Measurements from ENCODE around the gene SDCBP2. TPM values are rescaled to one million over a fixed set of nuclear protein-coding genes. Genes with fewer than 3 reads are reported as not detected.

SDCBP2 gene
- total and polyA plus RNA-seq, 2 of the 13 experiments (the other 11 are each of a cell fraction or from before 2014, with no cell fraction given) = 1.2 to 2.4 TPM

- no peak for FAIRE-seq
- DNase-seq (ENCODE audit: low spot score) = no peak
- 98% methylated on average over 4 of the region's 4 CpGs for WGBS (ENCODE audit: low lambda C conversion rate)
- Histone ChIP-seq H3K79me2 (ENCODE audit: insufficient read depth, low read length) (no peaks in the 10 kb centered on the region), H3K9me3 (ENCODE audit: low read length) (no peaks in the 10 kb centered on the region), H3K36me3 (replicated peaks in 1 of 2; ENCODE audit: control insufficient read depth in 1 of 2, insufficient read depth in 2 of 2, low read length in 2 of 2) (peaks cover under 1 to 2% of the 10 kb centered on the region in 2 experiments; a peak in 2 of 5 replicates), H3K27ac (ENCODE audit: extremely low read length, insufficient read depth, low read length) (no peak overlapping the region), H3K4me1 (ENCODE audit: insufficient read depth, low read length) (peaks cover 14% of the 10 kb centered on the region), H3K4me3 (replicated peaks in 1 of 3; ENCODE audit: insufficient read depth in 1 of 3, low read depth in 2 of 3, low read length in 3 of 3) (no peak overlapping the region), H2AFZ (ENCODE audit: low read length) (no peak overlapping the region), H3K9ac (ENCODE audit: insufficient read depth, low read depth, low read length) (no peak overlapping the region), H3K4me2 (ENCODE audit: low read depth, low read length) (no peak overlapping the region), H3K27me3 (ENCODE audit: control insufficient read depth in 1 of 2, insufficient read depth in 2 of 2, low read length in 2 of 2) (no peaks in the 10 kb centered on the region), H4K20me1 (ENCODE audit: insufficient read depth, low read length) (no peaks in the 10 kb centered on the region; the same call in 1 of the 2 replicates)
- BruUV-seq (replicated peaks) = no TSS peak
- intact Hi-C loops (cut with micrococcal nuclease; ENCODE audit: unreplicated experiment) (no loop called here), in situ Hi-C loops (cut with HindIII; ENCODE audit: extremely low pct_ligation_motif_present, low pct_unique_long_range_greater_than_20kb) (no loop called here)
- POLR2A ChIA-PET = interaction anchor here (1.4 kb wide), 1 partner anchor 13 kb away, joined by 6 read pairs; no protein-coding TSS in a partner anchor
- 0 out of 4 replicates have a peak, but pooled peaks of 1 of the 2 experiments have one; percentile 9 for TF ChIP-seq POLR2A (IDR thresholded peaks at IDR 0.05; ENCODE audit: insufficient read depth in 1 of 2, low read depth in 2 of 2, low read length in 2 of 2)
- TF ChIP-seq PAF1 (CRISPR knock-in tag; IDR thresholded peaks at IDR 0.05) = peak; percentile 49; the same call in 1 of the 2 replicates
- no peak for TF ChIP-seq ATAD3A (CRISPR knock-in tag; IDR thresholded peaks at IDR 0.05)
- no peak for ATAC-seq
- CTCF ChIA-PET (ENCODE audit: low intra/inter-chr PET ratio, low total read pairs) = no interaction called here
Measured at GRCh38 chr20:1338801-1339200, 9.9 kb upstream of the SDCBP2 start.

DNA sequence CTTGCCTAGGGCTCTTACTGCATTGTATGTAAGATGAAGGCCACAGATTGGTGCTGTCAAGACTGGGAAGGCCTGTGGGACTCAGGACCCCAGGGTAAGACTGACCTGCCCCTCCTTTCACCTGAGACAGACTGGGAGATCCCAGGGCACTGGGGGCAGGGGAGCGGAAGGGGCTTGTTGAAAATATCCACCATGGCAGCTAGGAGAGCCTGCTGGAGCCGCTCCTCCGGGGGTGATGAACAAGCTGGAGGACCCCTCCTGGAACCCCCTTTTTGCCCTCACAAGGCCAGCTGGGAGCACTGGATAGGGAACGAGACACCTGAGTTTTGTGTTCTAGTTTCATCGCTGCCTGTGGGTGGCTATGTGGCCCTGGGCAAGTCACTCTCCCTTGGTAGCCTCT lies 9.2 kb upstream of the SDCBP2 start:
- Histone ChIP-seq H3K27ac (ENCODE audit: extremely low read length, insufficient read depth, low read length) (no peak overlapping the region), H3K9me3 (ENCODE audit: low read length) (no peaks in the 10 kb centered on the region), H3K4me3 (replicated peaks in 1 of 3; ENCODE audit: insufficient read depth in 1 of 3, low read depth in 2 of 3, low read length in 3 of 3) (no peak overlapping the region), H3K4me2 (ENCODE audit: low read depth, low read length) (no peak overlapping the region), H3K9ac (ENCODE audit: insufficient read depth, low read depth, low read length) (no peak overlapping the region), H3K27me3 (ENCODE audit: control insufficient read depth in 1 of 2, insufficient read depth in 2 of 2, low read length in 2 of 2) (no peaks in the 10 kb centered on the region), H3K36me3 (replicated peaks in 1 of 2; ENCODE audit: control insufficient read depth in 1 of 2, insufficient read depth in 2 of 2, low read length in 2 of 2) (peaks cover 2 to 5% of the 10 kb centered on the region in 2 experiments; a peak in 3 of 5 replicates), H3K4me1 (ENCODE audit: insufficient read depth, low read length) (peaks cover 17% of the 10 kb centered on the region), H3K79me2 (ENCODE audit: insufficient read depth, low read length) (no peaks in the 10 kb centered on the region), H4K20me1 (ENCODE audit: insufficient read depth, low read length) (no peaks in the 10 kb centered on the region; the same call in 1 of the 2 replicates), H2AFZ (ENCODE audit: low read length) (no peak overlapping the region)
- BruUV-seq (replicated peaks) = no TSS peak
- CTCF ChIA-PET (ENCODE audit: low intra/inter-chr PET ratio, low total read pairs) = no interaction called here
- peak; percentile 4; the same call in 1 of the 2 replicates for TF ChIP-seq KDM2A (CRISPR knock-in tag; IDR thresholded peaks at IDR 0.05; ENCODE audit: borderline replicate concordance, low read depth)
- no peak for TF ChIP-seq TARDBP (CRISPR knock-in tag; IDR thresholded peaks at IDR 0.05)
- intact Hi-C loops (cut with micrococcal nuclease; ENCODE audit: unreplicated experiment) = no loop called here
- ATAC-seq (no peak), FAIRE-seq (no peak), DNase-seq (ENCODE audit: low spot score) (no peak)
- POLR2A ChIA-PET = interaction anchor here (1.4 kb wide), 1 partner anchor 12 kb away, joined by 6 read pairs; no protein-coding TSS in a partner anchor
- WGBS (ENCODE audit: low lambda C conversion rate) = 100% methylated on average over 5 of the region's 5 CpGs
- in situ Hi-C loops (cut with HindIII; ENCODE audit: extremely low pct_ligation_motif_present, low pct_unique_long_range_greater_than_20kb) = no loop called here
